ENCODE data around the gene CDC73. TPM values are rescaled to one million over a fixed set of nuclear protein-coding genes. Genes with fewer than 3 reads are reported as not detected.

Gene CDC73
- 25.6 TPM for polyA plus RNA-seq (2013)

- DNase-seq, result peak; percentile 98 to 99 (median 99)
- Histone ChIP-seq H3K9me3 (ENCODE audit: control extremely low read depth in 1 of 5, control insufficient read depth in 4 of 5, insufficient read depth in 2 of 5, low read depth in 1 of 5, low read length in 4 of 5) (no peaks in the 10 kb centered on the region), H3K27me3 (replicated peaks in 2 of 5; ENCODE audit: control insufficient read depth in 4 of 5, insufficient read depth in 5 of 5, low read length in 4 of 5) (no peaks in the 10 kb centered on the region), H3K36me3 (ENCODE audit: control insufficient read depth in 4 of 4, insufficient read depth in 4 of 4, low read length in 3 of 4) (peaks cover 2 to 19% (median 14%) of the 10 kb centered on the region in 4 experiments), H3K27ac (ENCODE audit: insufficient read depth in 1 of 2, low read depth in 1 of 2, low read length in 2 of 2, poor library complexity in 1 of 2, severe bottlenecking in 2 of 2) (peak within 1 kb of the TSS; percentile 96 to 97), H3K4me1 (ENCODE audit: control extremely low read depth in 1 of 4, control insufficient read depth in 4 of 4, insufficient read depth in 4 of 4, low read length in 3 of 4) (peaks cover 10 to 28% (median 14%) of the 10 kb centered on the region in 4 experiments), H3K4me3 (ENCODE audit: control insufficient read depth in 1 of 7, extremely low read depth in 1 of 7, insufficient read depth in 4 of 7, low read depth in 2 of 7, low read length in 6 of 7) (peak within 1 kb of the TSS; percentile 86 to 99 (median 97))
- ChIA-PET POLR2A (interaction anchor here (0.7 to 1.3 kb wide), 6 partner anchors 8 to 313 kb away, joined by 3 to 7 read pairs (median 4); partner anchors contain the start of genes GLRX2 and RGS2), CTCF (interaction anchor here (0.7 to 2.1 kb wide), 10 partner anchors 10 to 511 kb away, joined by 3 to 11 read pairs (median 6); partner anchors contain the start of genes RO60 and UCHL5)
- under 1% methylated on average over 76 of the region's 85 CpGs for WGBS (ENCODE audit: insufficient coverage)
These were observed at the start of gene CDC73 for GRCh38 chr1:193121616-193122593. Gene CDC73, plus strand, starts transcription at chr1:193122031. Its CDS starts 170 bp downstream, at chr1:193122201.

DNA sequence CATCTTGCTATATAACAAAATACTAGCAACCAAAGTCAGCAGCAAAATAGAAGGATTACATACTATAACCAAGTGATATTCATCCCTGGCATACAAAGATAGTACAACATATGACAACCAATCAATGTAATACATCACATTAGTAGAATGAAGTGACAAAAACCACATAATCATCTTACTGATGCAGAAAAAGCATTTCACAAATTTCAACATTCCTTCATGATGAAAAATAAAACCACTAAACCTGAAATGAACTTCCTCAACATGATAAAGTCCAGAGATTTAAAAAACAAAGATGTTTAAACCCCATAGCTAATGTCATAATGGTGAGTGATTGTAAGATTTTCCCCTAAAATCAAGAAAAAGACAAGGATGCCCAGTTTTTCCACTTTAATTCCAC, 43.8 kb upstream of the CDC73 start:
- Histone ChIP-seq H3K9me3 (ENCODE audit: control extremely low read depth in 1 of 5, control insufficient read depth in 4 of 5, insufficient read depth in 2 of 5, low read depth in 1 of 5, low read length in 4 of 5) (peaks cover 4 to 25% (median 6%) of the 10 kb centered on the region in 5 experiments), H3K4me3 (ENCODE audit: control insufficient read depth in 1 of 7, extremely low read depth in 1 of 7, insufficient read depth in 4 of 7, low read depth in 2 of 7, low read length in 6 of 7) (no peak overlapping the region), H3K4me1 (ENCODE audit: control extremely low read depth in 1 of 4, control insufficient read depth in 4 of 4, insufficient read depth in 4 of 4, low read length in 3 of 4) (no peaks in the 10 kb centered on the region), H3K36me3 (ENCODE audit: control insufficient read depth in 4 of 4, insufficient read depth in 4 of 4, low read length in 3 of 4) (peaks cover 26 to 67% (median 31%) of the 10 kb centered on the region in 4 experiments), H3K27ac (ENCODE audit: insufficient read depth in 1 of 2, low read depth in 1 of 2, low read length in 2 of 2, poor library complexity in 1 of 2, severe bottlenecking in 2 of 2) (no peak overlapping the region), H3K27me3 (replicated peaks in 2 of 5; ENCODE audit: control insufficient read depth in 4 of 5, insufficient read depth in 5 of 5, low read length in 4 of 5) (no peaks in the 10 kb centered on the region)
- no peak for DNase-seq
- CTCF ChIA-PET, result no interaction called here
- POLR2A ChIA-PET, result no interaction called here

DNA sequence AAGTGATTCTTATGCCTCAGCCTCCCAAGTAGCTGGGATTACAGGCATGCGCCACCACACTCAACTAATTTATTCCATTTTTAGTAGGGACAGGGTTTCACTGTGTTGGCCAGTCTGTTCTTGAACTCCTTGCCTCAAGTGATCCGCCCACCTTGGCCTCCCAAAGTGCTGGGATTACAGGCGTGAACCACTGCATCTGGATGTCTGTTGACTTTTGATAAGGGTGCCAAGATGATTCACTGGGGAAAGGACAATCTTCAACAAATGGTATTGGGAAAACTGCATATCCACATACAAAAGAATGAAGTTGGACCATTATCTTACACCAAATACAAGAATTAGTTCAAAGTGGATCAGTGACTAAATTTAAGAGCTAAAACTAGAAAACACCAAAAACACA, 42.6 kb upstream of the CDC73 start:
- Histone ChIP-seq H3K27ac (ENCODE audit: insufficient read depth in 1 of 2, low read depth in 1 of 2, low read length in 2 of 2, poor library complexity in 1 of 2, severe bottlenecking in 2 of 2) (no peak overlapping the region), H3K4me1 (ENCODE audit: control extremely low read depth in 1 of 4, control insufficient read depth in 4 of 4, insufficient read depth in 4 of 4, low read length in 3 of 4) (no peaks in the 10 kb centered on the region), H3K27me3 (replicated peaks in 2 of 5; ENCODE audit: control insufficient read depth in 4 of 5, insufficient read depth in 5 of 5, low read length in 4 of 5) (no peaks in the 10 kb centered on the region), H3K9me3 (ENCODE audit: control extremely low read depth in 1 of 5, control insufficient read depth in 4 of 5, insufficient read depth in 2 of 5, low read depth in 1 of 5, low read length in 4 of 5) (peaks cover 4 to 25% (median 6%) of the 10 kb centered on the region in 5 experiments), H3K4me3 (ENCODE audit: control insufficient read depth in 1 of 7, extremely low read depth in 1 of 7, insufficient read depth in 4 of 7, low read depth in 2 of 7, low read length in 6 of 7) (no peak overlapping the region), H3K36me3 (ENCODE audit: control insufficient read depth in 4 of 4, insufficient read depth in 4 of 4, low read length in 3 of 4) (peaks cover 27 to 76% (median 39%) of the 10 kb centered on the region in 4 experiments)
- WGBS (ENCODE audit: insufficient coverage), result no CpG with 5 or more reads among the region's 3 CpGs
- CTCF ChIA-PET, result interaction anchor here (1.2 kb wide), 1 partner anchor 21 kb away, joined by 3 read pairs; no protein-coding TSS in a partner anchor
- DNase-seq, result no peak
- POLR2A ChIA-PET, result no interaction called here

DNA sequence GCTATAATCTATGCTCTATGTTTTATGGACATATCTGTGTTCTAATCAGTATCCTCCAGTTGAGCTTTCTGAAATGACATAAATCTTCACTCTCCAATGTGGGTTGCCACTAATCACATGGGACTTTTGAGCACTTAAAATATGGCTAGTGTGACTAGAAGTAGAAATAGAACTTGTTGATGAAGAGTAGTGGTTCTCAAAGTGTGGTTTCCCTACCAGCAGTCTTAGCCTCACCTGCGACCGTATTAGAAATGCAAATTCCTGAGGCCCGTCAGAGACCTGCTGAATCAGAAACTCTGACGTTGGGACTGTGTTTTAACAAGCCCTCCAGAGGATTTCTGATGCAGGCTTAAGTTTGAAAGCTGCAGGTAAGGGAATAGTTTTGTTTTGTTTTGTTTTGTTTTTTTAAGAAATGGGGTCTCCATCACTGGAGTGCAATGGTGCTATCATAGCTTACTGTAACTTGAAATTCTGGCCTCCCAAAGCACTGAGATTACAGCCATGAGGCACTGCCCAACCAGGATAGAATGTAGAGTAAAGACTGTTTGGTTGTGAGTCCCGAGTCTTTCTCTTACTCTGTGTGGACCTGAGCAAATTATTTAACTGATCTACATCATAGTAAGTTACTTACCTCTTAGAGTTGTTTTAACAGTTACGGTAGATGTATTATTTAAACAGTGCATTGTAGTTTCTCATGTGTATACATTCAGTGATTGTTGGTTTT, 38.3 kb upstream of the CDC73 start:
- Histone ChIP-seq H3K4me1 (ENCODE audit: control extremely low read depth in 1 of 4, control insufficient read depth in 4 of 4, insufficient read depth in 4 of 4, low read length in 3 of 4) (no peaks in the 10 kb centered on the region), H3K36me3 (ENCODE audit: control insufficient read depth in 4 of 4, insufficient read depth in 4 of 4, low read length in 3 of 4) (peaks cover 17 to 61% (median 36%) of the 10 kb centered on the region in 4 experiments), H3K27me3 (replicated peaks in 2 of 5; ENCODE audit: control insufficient read depth in 4 of 5, insufficient read depth in 5 of 5, low read length in 4 of 5) (no peaks in the 10 kb centered on the region), H3K27ac (ENCODE audit: insufficient read depth in 1 of 2, low read depth in 1 of 2, low read length in 2 of 2, poor library complexity in 1 of 2, severe bottlenecking in 2 of 2) (no peak overlapping the region), H3K9me3 (ENCODE audit: control extremely low read depth in 1 of 5, control insufficient read depth in 4 of 5, insufficient read depth in 2 of 5, low read depth in 1 of 5, low read length in 4 of 5) (peaks cover 0 to 14% (median 3%) of the 10 kb centered on the region in 5 experiments), H3K4me3 (ENCODE audit: control insufficient read depth in 1 of 7, extremely low read depth in 1 of 7, insufficient read depth in 4 of 7, low read depth in 2 of 7, low read length in 6 of 7) (no peak overlapping the region)
- WGBS (ENCODE audit: insufficient coverage), result 83% methylated on average over 3 of the region's 6 CpGs
- POLR2A ChIA-PET, result no interaction called here
- no peak for DNase-seq
- CTCF ChIA-PET, result interaction anchor here (0.6 to 1.1 kb wide), 6 partner anchors 7 to 1125 kb away, joined by 3 to 4 read pairs (median 3); no protein-coding TSS in a partner anchor

GRCh38 chr1:193085263-193085662, 36.6 kb upstream of the CDC73 start:
- peaks cover 0 to 6% (median 0%) of the 10 kb centered on the region in 5 experiments for H3K9me3 ChIP-seq (ENCODE audit: control extremely low read depth in 1 of 5, control insufficient read depth in 4 of 5, insufficient read depth in 2 of 5, low read depth in 1 of 5, low read length in 4 of 5)
- ChIA-PET POLR2A (interaction anchor here (0.5 kb wide), 1 partner anchor 42 kb away, joined by 4 read pairs; no protein-coding TSS in a partner anchor), CTCF (interaction anchor here (1.7 kb wide), 2 partner anchors 13 to 15 kb away, joined by 5 to 7 read pairs; no protein-coding TSS in a partner anchor)
- DNase-seq, result no peak
- no peaks in the 10 kb centered on the region for H3K27me3 ChIP-seq (replicated peaks in 2 of 5; ENCODE audit: control insufficient read depth in 4 of 5, insufficient read depth in 5 of 5, low read length in 4 of 5)
- WGBS (ENCODE audit: insufficient coverage), result no CpG with 5 or more reads among the region's 1 CpG
- H3K27ac ChIP-seq (ENCODE audit: insufficient read depth in 1 of 2, low read depth in 1 of 2, low read length in 2 of 2, poor library complexity in 1 of 2, severe bottlenecking in 2 of 2), result no peak overlapping the region
- no peaks in the 10 kb centered on the region for H3K4me1 ChIP-seq (ENCODE audit: control extremely low read depth in 1 of 4, control insufficient read depth in 4 of 4, insufficient read depth in 4 of 4, low read length in 3 of 4)
- no peak overlapping the region for H3K4me3 ChIP-seq (ENCODE audit: control insufficient read depth in 1 of 7, extremely low read depth in 1 of 7, insufficient read depth in 4 of 7, low read depth in 2 of 7, low read length in 6 of 7)
- peaks cover 14 to 50% (median 29%) of the 10 kb centered on the region in 4 experiments for H3K36me3 ChIP-seq (ENCODE audit: control insufficient read depth in 4 of 4, insufficient read depth in 4 of 4, low read length in 3 of 4)

GRCh38 chr1:193086342-193086741, 35.5 kb upstream of the CDC73 start:
- H3K27me3 ChIP-seq (replicated peaks in 2 of 5; ENCODE audit: control insufficient read depth in 4 of 5, insufficient read depth in 5 of 5, low read length in 4 of 5), result no peaks in the 10 kb centered on the region
- H3K36me3 ChIP-seq (ENCODE audit: control insufficient read depth in 4 of 4, insufficient read depth in 4 of 4, low read length in 3 of 4), result peaks cover 6 to 40% (median 26%) of the 10 kb centered on the region in 4 experiments
- WGBS (ENCODE audit: insufficient coverage), result no CpG with 5 or more reads among the region's 3 CpGs
- no peak overlapping the region for H3K27ac ChIP-seq (ENCODE audit: insufficient read depth in 1 of 2, low read depth in 1 of 2, low read length in 2 of 2, poor library complexity in 1 of 2, severe bottlenecking in 2 of 2)
- peaks cover 0 to 6% (median 0%) of the 10 kb centered on the region in 5 experiments for H3K9me3 ChIP-seq (ENCODE audit: control extremely low read depth in 1 of 5, control insufficient read depth in 4 of 5, insufficient read depth in 2 of 5, low read depth in 1 of 5, low read length in 4 of 5)
- no peak overlapping the region for H3K4me3 ChIP-seq (ENCODE audit: control insufficient read depth in 1 of 7, extremely low read depth in 1 of 7, insufficient read depth in 4 of 7, low read depth in 2 of 7, low read length in 6 of 7)
- CTCF ChIA-PET, result interaction anchor here (1.5 to 1.7 kb wide), 2 partner anchors 15 to 16 kb away, joined by 4 to 7 read pairs; no protein-coding TSS in a partner anchor
- H3K4me1 ChIP-seq (ENCODE audit: control extremely low read depth in 1 of 4, control insufficient read depth in 4 of 4, insufficient read depth in 4 of 4, low read length in 3 of 4), result no peaks in the 10 kb centered on the region
- POLR2A ChIA-PET, result no interaction called here
- no peak for DNase-seq
